K562 (cell line): ENCODE results near the gene CD300LD. TPM values are rescaled to one million over a fixed set of nuclear protein-coding genes. Genes with fewer than 3 reads are reported as not detected.
A peak's percentile ranks its signal among the peaks of the same experiment; 100 is the strongest.

ENCODE experiments used
- ATAC-seq: fragments of 200-7000 bp; cut with Tn5 transposase; 3 replicates; pipeline ENCODE4 v1.9.1; 2020; ENCODE audit warnings: moderate library complexity
- BruUV-seq: library from RNA; stranded (reverse); fragments of 400-500 nt; replicated peaks from 2 replicates; lab custom pipeline; 2021; lab: Mats Ljungman, UMichigan
- CTCF ChIA-PET: fragments of 300-600 bp; formaldehyde crosslinking; extraction: SDS; loops from one replicate; lab custom pipeline; 2021; ENCODE audit warnings: low intra/inter-chr PET ratio; lab: Yijun Ruan, JAX
- POLR2A ChIA-PET: fragments of 300-600, 350-650 bp; sonication (Branson Sonifier 250); formaldehyde crosslinking; extraction: SDS; loops from one replicate; lab custom pipeline; 2021; ENCODE audit warnings: antibody characterized with exemption, inconsistent platforms; lab: Yijun Ruan, JAX
- DNase-seq, 4 experiments: peaks; one replicate each; pipeline versions ENCODE4 v3.0.0 to v3.0.0-alpha.2; 2011 to 2018; ENCODE audit warnings: low spot score in 3 of 4, mixed read lengths in 3 of 4; ENCODE audit errors: extremely low read depth in 1 of 4
- FAIRE-seq: peaks from 2 replicates; lab custom pipeline; 2011; peaks lifted over from hg19 to GRCh38; lab: Jason Lieb, UNC
- H2AFZ ChIP-seq: 2 replicates; pipeline ENCODE4 v1.6.0; 2011; ENCODE audit warnings: low read depth, low read length, control low read depth, inconsistent platforms
- H3K27ac ChIP-seq: fragments of 200-600 bp; 3 replicates; pipeline ENCODE4 v1.8.0; 2011; ENCODE audit warnings: low read depth, mild to moderate bottlenecking, control low read depth, inconsistent platforms, low read length, moderate library complexity, mixed read lengths; ENCODE audit errors: extremely low read depth
- H3K27me3 ChIP-seq, 2 experiments: fragments of 300-600 bp in 1 of 2; 2 replicates in 1 of 2; 3 replicates in 1 of 2; pipeline versions ENCODE4 v1.6.0 to v1.8.0; 2011; ENCODE audit warnings: inconsistent platforms in 2 of 2, low read length in 2 of 2, mild to moderate bottlenecking in 1 of 2, mixed read lengths in 1 of 2, moderate library complexity in 1 of 2; ENCODE audit not compliant: control insufficient read depth in 2 of 2, insufficient read depth in 2 of 2
- H3K36me3 ChIP-seq: fragments of 300-600 bp; 3 replicates; pipeline ENCODE4 v1.8.0; 2011; ENCODE audit warnings: mild to moderate bottlenecking, low read length, inconsistent platforms; ENCODE audit not compliant: control insufficient read depth, insufficient read depth
- H3K4me1 ChIP-seq, 2 experiments: fragments of 200-600 bp in 1 of 2; replicated peaks in 1 of 2; 2 replicates in 1 of 2; 3 replicates in 1 of 2; pipeline versions ENCODE4 v1.5.1 to v1.8.0; 2011; ENCODE audit warnings: inconsistent platforms in 2 of 2, low read length in 2 of 2, mild to moderate bottlenecking in 1 of 2, mixed read lengths in 1 of 2, moderate library complexity in 1 of 2; ENCODE audit not compliant: control insufficient read depth in 2 of 2, insufficient read depth in 2 of 2
- H3K4me2 ChIP-seq: 2 replicates; pipeline ENCODE4 v1.6.1; 2011; ENCODE audit warnings: low read length, control low read depth, inconsistent platforms, mixed read lengths; ENCODE audit not compliant: insufficient read depth
- H3K4me3 ChIP-seq: fragments of 200-600 bp; sonication (generic), shearing (Covaris generic); 2 replicates; pipeline ENCODE4 v1.5.1; 2016; ENCODE audit warnings: control low read depth, inconsistent platforms
- H3K79me2 ChIP-seq: fragments of 200-600 bp; 3 replicates; pipeline ENCODE4 v1.8.0; 2011; ENCODE audit warnings: low read length, inconsistent platforms; ENCODE audit not compliant: control insufficient read depth, insufficient read depth
- H3K9ac ChIP-seq, 2 experiments: 2 replicates each; pipeline versions ENCODE4 v1.6.0 to v1.6.1; 2011; ENCODE audit warnings: low read depth in 2 of 2, low read length in 2 of 2, control low read depth in 1 of 2, inconsistent platforms in 1 of 2, mild to moderate bottlenecking in 1 of 2, mixed read lengths in 1 of 2; ENCODE audit not compliant: insufficient read depth in 1 of 2
- H3K9me1 ChIP-seq: one replicate; pipeline ENCODE4 v1.6.0; 2011; ENCODE audit warnings: inconsistent platforms, mild to moderate bottlenecking, low read length, moderate library complexity; ENCODE audit not compliant: control insufficient read depth, insufficient read depth
- H3K9me3 ChIP-seq: replicated peaks from 2 replicates; pipeline ENCODE4 v1.5.1; 2011; ENCODE audit warnings: low read depth, low read length, inconsistent platforms; ENCODE audit not compliant: control insufficient read depth, insufficient read depth
- H4K20me1 ChIP-seq: replicated peaks from 2 replicates; pipeline ENCODE4 v1.6.1; 2011; ENCODE audit warnings: low read length, inconsistent platforms, mixed read lengths; ENCODE audit not compliant: control insufficient read depth, insufficient read depth
- EHMT2 ChIP-seq: fragments of 450-650 bp; IDR thresholded peaks from 2 replicates; pipeline ENCODE4 v1.6.1; 2018; ENCODE audit warnings: antibody characterized with exemption
- MIER1 ChIP-seq: fragments of 450-650 bp; IDR thresholded peaks from 2 replicates; pipeline ENCODE4 v1.6.1; 2016; ENCODE audit warnings: antibody characterized with exemption, mild to moderate bottlenecking, low read depth
- SREBF2 ChIP-seq: sonication (generic); formaldehyde crosslinking; IDR thresholded peaks from 2 replicates; pipeline ENCODE4 v1.4.0; 2020; ENCODE audit warnings: mild to moderate bottlenecking, missing genetic modification reagents
- ZFP30 ChIP-seq: fragments of 250-450 bp; sonication (Bioruptor Pico); IDR thresholded peaks from 2 replicates; pipeline ENCODE4 v1.8.0; 2022; ENCODE audit warnings: moderate library complexity, mild to moderate bottlenecking, inconsistent platforms, borderline replicate concordance
- ZNF3 ChIP-seq: fragments of 250-450 bp; sonication (Bioruptor Pico); IDR thresholded peaks from 2 replicates; pipeline ENCODE4 v1.5.0; 2021; ENCODE audit warnings: mild to moderate bottlenecking, moderate library complexity
- ZNF408 ChIP-seq: fragments of 250-450 bp; sonication (Bioruptor Pico); IDR thresholded peaks from 2 replicates; pipeline ENCODE4 v1.4.0; 2020; ENCODE audit warnings: low read depth, mild to moderate bottlenecking, moderate library complexity
- WGBS: fragments of 100-300 bp; shearing (Covaris generic); methylation state at CpG from one replicate; pipeline ENCODE4 v1.1.6; 2016; ENCODE audit warnings: low coverage, mixed read lengths; ENCODE audit not compliant: insufficient coverage; ENCODE audit errors: missing lambda C conversion rate; 5-methylcytosine and 5-hydroxymethylcytosine counted together
- in situ Hi-C: fragments of 300-500 bp; cut with MboI; formaldehyde crosslinking; loops from 4 replicates; pipeline ENCODE4 v1.15.0; 2018; ENCODE audit warnings: inconsistent platforms, mixed read lengths
- intact Hi-C: fragments of 100-400 bp; cut with micrococcal nuclease; formaldehyde crosslinking; loops from 2 replicates; pipeline ENCODE4 v1.14.2; 2022
- polyA plus RNA-seq, 8 experiments: library from polyadenylated mRNA; depleted of rRNA in 4 of 8; stranded (reverse) in 5 of 8; unstranded in 3 of 8; fragments of >200 nt; fragmentation: Nextera tagmentation in 2 of 8; fragmentation: Illumina TruSeq in 1 of 8; extraction: Ambion mirVana in 2 of 8; extraction: Trizol in 1 of 8; gene quantifications; 2 replicates each; pipeline versions ENCODE4 v1.2.1 to v1.2.3, GENCODE V29; 2011 to 2014; ENCODE audit warnings: inconsistent platforms in 1 of 8, missing spikeins in 1 of 8
- total RNA-seq, 7 experiments: library from RNA; depleted of rRNA in 6 of 7; stranded (reverse); fragments of >200 nt in 6 of 7; fragmentation: Illumina TruSeq in 2 of 7; extraction: Trizol in 2 of 7; gene quantifications; 2 replicates each; pipeline versions ENCODE4 v1.2.1 to v1.2.3, GENCODE V29; 2011 to 2021; ENCODE audit warnings: low replicate concordance in 1 of 7
- TF ChIP-seq, protein P1 (sequence below), 2 experiments: fragments of 450-650 bp; formaldehyde crosslinking in 1 of 2; IDR thresholded peaks; 2 replicates each; pipeline versions ENCODE4 v1.4.0 to v1.6.1; 2014 to 2020; ENCODE audit warnings: mild to moderate bottlenecking in 2 of 2, borderline replicate concordance in 1 of 2, low read depth in 1 of 2
- TF ChIP-seq, protein P2 (sequence below), 2 experiments: fragments of 450-650 bp; IDR thresholded peaks; 2 replicates each; pipeline ENCODE4 v1.6.1; 2018; ENCODE audit warnings: mild to moderate bottlenecking in 2 of 2, low read depth in 1 of 2; ENCODE audit not compliant: partially characterized antibody in 2 of 2

CD300LD gene
- total and polyA plus RNA-seq, 9 of the 15 experiments (the other 6 are each of a cell fraction or from before 2014, with no cell fraction given) = not detected

DNA sequence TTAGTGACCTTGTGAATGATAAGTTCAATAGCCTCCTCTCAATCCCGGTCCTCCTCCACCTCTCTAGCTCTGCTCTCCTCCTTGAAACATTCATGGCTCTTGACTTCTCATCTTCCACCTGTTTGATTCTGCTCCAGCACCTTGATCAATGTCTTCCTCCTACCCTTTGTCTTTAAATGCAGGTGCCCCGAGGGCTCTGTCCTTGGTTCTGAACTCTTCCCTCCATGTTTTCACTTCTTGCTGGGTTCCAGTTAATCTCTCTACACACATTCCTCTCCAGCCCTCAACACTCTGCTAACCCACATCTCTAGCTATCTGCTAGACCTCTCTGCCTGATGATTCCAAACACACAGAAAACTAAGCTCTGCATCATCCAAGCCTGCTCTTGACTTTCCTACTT, 18.0 kb upstream of the CD300LD start:
- DNase-seq (peak in 1 of 4 experiments; percentile 6), FAIRE-seq (no peak), ATAC-seq (no peak)
- Histone ChIP-seq H3K9ac (no peak overlapping the region), H3K9me3 (no peaks in the 10 kb centered on the region), H3K36me3 (no peaks in the 10 kb centered on the region), H3K4me1 (no peaks in the 10 kb centered on the region), H2AFZ (no peak overlapping the region), H3K4me2 (no peak overlapping the region), H3K79me2 (no peaks in the 10 kb centered on the region), H3K9me1 (no peaks in the 10 kb centered on the region), H3K27me3 (peaks cover 5 to 37% of the 10 kb centered on the region in 2 experiments; a peak in 3 of 5 replicates), H3K27ac (no peak overlapping the region), H4K20me1 (peaks cover 4% of the 10 kb centered on the region; the same call in 1 of the 2 replicates)
- ChIA-PET CTCF (no interaction called here), POLR2A (interaction anchor here (0.8 kb wide), 1 partner anchor 23 kb away, joined by 3 read pairs; no protein-coding TSS in a partner anchor)
- in situ Hi-C loops (no loop called here), intact Hi-C loops (no loop called here)
- WGBS = 0% methylated on average over 2 of the region's 2 CpGs
- BruUV-seq = no TSS peak
- TF ChIP-seq MIER1 = peak; percentile 89
- TF ChIP-seq ZNF3 (CRISPR knock-in tag) = no peak
- peak; percentile 97 for TF ChIP-seq EHMT2
- no peak for TF ChIP-seq SREBF2 (CRISPR knock-in tag)
- TF ChIP-seq, protein P1, sequence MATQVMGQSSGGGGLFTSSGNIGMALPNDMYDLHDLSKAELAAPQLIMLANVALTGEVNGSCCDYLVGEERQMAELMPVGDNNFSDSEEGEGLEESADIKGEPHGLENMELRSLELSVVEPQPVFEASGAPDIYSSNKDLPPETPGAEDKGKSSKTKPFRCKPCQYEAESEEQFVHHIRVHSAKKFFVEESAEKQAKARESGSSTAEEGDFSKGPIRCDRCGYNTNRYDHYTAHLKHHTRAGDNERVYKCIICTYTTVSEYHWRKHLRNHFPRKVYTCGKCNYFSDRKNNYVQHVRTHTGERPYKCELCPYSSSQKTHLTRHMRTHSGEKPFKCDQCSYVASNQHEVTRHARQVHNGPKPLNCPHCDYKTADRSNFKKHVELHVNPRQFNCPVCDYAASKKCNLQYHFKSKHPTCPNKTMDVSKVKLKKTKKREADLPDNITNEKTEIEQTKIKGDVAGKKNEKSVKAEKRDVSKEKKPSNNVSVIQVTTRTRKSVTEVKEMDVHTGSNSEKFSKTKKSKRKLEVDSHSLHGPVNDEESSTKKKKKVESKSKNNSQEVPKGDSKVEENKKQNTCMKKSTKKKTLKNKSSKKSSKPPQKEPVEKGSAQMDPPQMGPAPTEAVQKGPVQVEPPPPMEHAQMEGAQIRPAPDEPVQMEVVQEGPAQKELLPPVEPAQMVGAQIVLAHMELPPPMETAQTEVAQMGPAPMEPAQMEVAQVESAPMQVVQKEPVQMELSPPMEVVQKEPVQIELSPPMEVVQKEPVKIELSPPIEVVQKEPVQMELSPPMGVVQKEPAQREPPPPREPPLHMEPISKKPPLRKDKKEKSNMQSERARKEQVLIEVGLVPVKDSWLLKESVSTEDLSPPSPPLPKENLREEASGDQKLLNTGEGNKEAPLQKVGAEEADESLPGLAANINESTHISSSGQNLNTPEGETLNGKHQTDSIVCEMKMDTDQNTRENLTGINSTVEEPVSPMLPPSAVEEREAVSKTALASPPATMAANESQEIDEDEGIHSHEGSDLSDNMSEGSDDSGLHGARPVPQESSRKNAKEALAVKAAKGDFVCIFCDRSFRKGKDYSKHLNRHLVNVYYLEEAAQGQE (IDR thresholded peaks at IDR 0.05; ENCODE audit: borderline replicate concordance) = peak; percentile 95
- TF ChIP-seq, protein P1 (CRISPR knock-in tag; IDR thresholded peaks at IDR 0.05; ENCODE audit: low read depth) = peak; percentile 83
- TF ChIP-seq ZNF408 (CRISPR knock-in tag) = no peak
- TF ChIP-seq, protein P2, sequence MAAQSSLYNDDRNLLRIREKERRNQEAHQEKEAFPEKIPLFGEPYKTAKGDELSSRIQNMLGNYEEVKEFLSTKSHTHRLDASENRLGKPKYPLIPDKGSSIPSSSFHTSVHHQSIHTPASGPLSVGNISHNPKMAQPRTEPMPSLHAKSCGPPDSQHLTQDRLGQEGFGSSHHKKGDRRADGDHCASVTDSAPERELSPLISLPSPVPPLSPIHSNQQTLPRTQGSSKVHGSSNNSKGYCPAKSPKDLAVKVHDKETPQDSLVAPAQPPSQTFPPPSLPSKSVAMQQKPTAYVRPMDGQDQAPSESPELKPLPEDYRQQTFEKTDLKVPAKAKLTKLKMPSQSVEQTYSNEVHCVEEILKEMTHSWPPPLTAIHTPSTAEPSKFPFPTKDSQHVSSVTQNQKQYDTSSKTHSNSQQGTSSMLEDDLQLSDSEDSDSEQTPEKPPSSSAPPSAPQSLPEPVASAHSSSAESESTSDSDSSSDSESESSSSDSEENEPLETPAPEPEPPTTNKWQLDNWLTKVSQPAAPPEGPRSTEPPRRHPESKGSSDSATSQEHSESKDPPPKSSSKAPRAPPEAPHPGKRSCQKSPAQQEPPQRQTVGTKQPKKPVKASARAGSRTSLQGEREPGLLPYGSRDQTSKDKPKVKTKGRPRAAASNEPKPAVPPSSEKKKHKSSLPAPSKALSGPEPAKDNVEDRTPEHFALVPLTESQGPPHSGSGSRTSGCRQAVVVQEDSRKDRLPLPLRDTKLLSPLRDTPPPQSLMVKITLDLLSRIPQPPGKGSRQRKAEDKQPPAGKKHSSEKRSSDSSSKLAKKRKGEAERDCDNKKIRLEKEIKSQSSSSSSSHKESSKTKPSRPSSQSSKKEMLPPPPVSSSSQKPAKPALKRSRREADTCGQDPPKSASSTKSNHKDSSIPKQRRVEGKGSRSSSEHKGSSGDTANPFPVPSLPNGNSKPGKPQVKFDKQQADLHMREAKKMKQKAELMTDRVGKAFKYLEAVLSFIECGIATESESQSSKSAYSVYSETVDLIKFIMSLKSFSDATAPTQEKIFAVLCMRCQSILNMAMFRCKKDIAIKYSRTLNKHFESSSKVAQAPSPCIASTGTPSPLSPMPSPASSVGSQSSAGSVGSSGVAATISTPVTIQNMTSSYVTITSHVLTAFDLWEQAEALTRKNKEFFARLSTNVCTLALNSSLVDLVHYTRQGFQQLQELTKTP (IDR thresholded peaks at IDR 0.05; ENCODE audit: low read depth in 1 of 2, partially characterized antibody in 2 of 2) = peak in 1 of 2 experiments; percentile 54
- no peak for TF ChIP-seq ZFP30 (CRISPR knock-in tag)
- TF ChIP-seq, all 486 proteins: peak for 4
- no peak overlapping the region for H3K4me3 ChIP-seq
